GM21360 (cell line): ENCODE data around the gene PABPN1.

Experiments
- ATAC-seq: cut with Tn5 transposase; IDR thresholded peaks from one replicate; pipeline ENCODE4 v1.9.1; 2021; ENCODE audit warnings: mild to moderate bottlenecking, moderate library complexity; ENCODE audit not compliant: unreplicated experiment

The PABPN1 gene

DNA sequence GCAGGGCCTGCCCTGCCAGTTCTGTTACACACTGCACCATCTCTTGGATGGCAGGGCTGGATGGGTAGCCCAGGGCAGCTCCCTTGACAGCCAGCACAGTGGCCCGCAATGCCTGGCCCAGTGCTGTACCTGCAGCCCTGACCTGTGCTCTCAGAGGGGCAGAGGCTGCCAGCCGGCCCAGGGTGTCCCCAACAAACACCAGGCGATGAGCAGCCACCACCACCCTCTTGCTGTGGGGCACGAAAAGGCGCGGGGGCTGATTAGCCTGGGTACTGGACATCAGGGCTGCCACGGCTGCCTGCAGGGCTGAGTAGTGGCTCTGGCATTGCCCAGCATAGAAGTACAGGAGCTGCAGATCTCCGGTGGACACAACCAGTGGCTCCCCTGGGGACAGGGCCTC is 36.0 kb downstream of the PABPN1 start:
- ATAC-seq, result no peak

DNA sequence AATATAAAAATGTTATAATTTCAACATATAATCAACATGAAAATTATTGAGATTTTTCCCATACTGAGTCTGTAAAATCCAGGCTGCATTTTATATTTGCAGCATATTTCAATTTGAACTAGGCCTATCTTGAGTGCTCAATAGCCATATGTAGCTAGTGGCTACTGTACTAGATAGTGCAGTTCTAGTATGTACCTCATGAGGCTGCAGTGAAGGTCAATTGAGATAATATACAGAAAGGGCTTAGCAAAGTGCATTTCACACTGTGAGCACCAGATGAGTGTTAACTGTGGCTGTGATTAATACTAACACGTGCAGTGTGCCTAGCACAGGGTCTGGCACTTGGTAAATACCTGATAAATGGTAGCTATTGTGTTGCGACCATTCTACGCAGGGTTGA is 36.8 kb downstream of the PABPN1 start:
- ATAC-seq, result no peak

DNA sequence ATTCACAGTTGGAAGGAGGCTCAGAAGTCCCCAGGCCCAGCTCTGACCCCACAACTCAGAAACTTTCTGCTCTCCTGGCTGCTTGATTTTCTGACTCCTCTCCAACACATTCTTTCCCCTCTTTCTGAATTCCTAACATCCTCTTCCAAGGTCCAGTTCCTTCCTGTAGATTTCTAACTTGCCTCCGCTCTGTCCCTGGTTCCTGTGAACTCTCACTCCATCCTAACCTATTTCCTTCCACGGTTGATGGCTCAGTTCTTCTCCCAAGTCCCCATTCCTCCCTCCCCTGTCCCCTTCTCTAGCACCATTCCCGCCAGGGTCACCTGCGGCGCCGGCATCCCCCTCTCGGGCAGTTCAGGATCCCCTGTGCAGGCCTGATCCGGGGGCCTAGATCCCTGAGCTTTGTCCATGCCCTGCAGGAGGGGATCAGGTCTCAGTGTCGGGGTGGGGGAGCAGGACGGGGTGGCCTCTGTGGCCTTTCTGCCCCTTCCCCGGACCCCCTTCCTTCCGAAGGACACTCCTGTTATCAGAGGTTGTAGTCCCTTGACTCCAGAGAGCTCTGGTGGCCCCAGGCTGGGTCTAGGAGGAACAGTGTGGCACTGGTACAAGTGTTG is 37.4 kb downstream of the PABPN1 start:
- ATAC-seq, result no peak

DNA sequence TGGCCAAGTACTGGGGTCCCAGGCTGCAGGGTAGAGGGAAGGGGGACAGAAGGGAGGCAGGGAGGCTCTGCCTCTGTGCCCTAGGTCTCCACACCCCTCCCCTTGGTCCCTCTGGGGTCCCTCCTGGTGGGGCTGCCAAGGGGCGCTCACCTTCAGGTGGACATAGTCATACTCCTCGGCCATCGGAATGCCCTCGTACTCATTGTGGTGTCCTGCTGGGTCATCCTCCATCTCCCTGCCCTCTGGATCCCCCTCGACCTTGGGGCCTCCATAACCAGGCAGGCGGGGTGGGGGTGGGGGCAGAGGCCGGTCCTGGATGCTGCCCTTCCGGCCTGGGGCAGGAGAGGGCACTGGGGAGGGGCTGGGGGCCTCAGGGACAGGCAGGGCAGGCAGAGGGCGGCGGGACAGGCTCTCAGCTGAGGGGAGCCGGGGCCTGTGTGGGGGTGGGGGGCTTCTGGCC is 37.9 kb downstream of the PABPN1 start:
- no peak for ATAC-seq

DNA sequence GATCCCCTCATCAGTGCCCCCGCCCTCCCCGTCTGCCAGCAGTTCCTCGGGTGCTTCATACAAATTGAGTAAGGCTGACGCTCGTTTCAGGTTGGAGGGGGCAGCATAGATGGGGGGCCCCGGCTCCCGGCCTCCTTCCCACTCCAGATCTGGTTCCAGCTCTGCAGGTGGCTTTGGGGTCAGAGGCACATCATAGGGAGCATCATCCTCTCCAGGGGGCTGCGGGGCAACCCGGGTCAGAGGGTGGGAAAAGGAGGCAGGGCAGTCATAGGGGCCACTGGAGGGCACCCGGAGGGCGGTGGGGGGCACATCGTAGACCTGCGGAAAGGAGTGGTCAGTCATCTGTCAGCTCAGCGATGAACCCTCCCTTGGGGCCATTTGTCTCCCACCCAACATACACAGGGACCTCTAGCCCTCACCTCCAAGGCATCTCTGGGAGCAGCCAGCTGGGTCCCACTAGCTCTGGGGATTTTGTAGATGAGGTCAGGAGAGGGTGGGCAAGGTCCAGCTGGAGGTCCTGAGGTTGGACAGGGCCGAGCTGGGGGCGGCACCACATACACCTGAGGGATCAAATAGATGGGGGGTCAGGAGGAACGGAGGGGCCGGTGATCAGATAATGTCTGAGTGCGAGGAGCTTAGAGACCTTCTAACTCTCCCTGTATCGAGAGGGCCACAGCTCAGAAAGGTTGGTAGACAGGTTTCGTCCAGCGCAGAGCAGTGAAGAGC is 38.6 kb downstream of the PABPN1 start:
- ATAC-seq, result no peak

DNA sequence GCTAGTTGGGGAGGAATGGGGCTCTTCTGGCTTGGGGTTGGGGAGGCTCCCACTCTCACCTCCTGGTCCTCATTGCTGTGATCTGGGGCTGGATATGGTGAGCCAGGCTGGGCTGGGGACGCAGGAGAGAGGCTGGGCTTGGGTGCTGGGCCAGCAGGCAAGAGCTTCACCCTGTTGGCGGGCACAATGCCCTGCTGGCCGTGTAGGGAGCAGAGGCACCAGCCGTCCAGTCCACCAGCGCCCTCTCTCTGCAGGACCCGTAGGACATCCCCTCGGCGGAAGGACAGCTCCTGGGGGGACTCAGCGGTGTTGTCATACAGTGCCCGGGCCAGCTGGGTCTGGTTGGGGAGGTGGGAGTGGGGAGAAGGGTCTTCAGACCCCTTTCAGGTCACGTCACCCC is 39.2 kb downstream of the PABPN1 start:
- ATAC-seq, result no peak

DNA sequence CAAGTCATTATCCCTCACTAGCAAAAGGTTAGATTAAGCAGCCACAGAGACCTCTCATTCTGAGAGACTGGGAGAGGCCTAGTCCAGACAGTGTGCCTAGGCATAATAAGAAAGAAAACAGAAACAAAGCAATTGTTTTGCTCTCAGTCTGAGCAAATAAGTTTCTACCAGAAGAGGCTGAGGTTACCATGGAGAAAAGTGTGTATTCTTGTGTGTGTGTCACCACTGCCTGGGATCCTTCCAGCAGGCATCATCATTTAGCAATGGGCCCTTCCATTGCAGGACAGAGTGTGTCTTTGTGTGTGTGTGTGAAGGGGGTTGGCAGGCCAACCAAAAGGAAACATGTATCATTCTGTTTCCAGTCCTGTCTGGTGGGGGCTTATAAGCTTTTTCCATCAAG is 40.1 kb downstream of the PABPN1 start:
- ATAC-seq, result no peak

DNA sequence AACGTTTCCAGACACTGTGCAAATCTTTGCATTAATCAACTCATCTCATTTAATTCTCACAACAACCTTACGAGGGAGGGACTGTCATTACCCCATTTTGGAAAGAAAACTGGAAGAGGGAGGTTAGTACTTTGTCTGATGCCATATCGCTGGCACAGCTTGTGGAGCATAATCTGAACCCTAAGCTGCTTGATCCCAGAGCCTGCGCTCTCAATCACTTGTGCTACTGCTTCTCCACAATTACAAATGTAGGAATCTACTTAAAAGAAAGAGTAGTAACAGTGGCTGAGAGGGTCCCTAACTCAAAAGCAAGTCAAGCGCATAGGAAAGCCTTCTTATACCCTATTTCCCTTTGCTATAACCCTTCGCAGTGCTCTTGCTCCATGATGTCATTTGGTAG is 40.5 kb downstream of the PABPN1 start:
- ATAC-seq, result no peak

DNA sequence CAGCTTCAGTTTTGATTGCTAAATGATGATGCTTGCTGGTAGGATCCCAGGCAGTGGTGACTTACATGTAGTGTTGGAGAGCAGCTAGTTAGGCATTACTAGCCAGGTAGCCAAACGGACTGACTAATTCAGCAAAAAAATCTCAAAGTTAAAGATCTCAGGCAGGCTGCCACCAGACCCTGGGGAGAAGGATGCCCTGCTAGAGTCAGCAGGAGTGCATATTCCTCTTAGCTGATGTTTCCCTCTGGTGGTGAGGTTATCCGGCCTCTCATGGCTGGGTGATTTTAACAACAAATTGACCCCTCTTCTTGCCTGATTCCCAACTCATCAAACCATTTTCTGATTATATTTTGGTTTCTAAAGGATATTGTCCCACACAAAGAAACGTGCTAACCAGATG is 40.9 kb downstream of the PABPN1 start:
- ATAC-seq, result no peak

DNA sequence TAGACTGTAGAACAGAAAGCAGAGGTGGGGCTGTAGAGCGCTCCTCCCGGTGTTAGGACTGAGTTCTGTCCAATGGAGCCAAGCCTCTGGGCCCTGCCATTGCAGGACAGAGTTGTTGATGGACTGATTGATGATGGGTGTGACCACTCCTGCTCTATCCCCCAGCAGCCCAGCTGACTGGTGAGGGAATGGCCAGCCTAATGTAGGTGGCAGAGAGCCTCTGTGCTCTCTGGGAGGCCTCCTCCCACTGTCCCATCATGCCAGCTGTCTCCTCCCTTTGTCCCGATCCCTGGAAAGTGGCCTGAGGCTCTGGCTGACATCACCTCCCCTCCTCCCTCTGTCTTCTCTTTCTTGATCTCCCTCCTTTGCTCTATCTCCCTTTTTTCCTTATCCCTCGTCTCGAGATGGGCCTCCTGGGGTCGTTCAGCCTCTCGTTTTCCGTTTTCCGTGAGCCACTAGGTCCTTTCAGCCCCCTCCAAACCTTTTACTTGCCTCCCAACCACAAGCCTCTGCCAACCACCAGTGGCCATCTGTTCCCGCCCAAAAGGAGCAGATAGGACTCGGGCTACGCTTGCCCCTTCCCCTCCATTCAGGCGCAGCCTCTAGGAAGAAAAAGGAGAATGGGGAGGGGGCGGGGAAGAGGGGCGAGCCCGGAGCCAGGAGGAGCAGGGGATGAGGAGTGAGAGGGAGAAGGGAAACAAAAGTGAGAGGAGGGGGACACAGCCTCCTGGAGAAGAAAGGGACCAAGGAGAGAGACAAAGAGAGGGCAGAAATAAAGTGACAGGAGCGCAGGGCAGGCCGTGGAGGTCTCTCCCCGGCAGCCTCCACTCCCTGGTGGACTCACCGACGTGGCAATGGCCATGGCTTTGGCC is 43.1 kb downstream of the PABPN1 start:
- ATAC-seq, result no peak

DNA sequence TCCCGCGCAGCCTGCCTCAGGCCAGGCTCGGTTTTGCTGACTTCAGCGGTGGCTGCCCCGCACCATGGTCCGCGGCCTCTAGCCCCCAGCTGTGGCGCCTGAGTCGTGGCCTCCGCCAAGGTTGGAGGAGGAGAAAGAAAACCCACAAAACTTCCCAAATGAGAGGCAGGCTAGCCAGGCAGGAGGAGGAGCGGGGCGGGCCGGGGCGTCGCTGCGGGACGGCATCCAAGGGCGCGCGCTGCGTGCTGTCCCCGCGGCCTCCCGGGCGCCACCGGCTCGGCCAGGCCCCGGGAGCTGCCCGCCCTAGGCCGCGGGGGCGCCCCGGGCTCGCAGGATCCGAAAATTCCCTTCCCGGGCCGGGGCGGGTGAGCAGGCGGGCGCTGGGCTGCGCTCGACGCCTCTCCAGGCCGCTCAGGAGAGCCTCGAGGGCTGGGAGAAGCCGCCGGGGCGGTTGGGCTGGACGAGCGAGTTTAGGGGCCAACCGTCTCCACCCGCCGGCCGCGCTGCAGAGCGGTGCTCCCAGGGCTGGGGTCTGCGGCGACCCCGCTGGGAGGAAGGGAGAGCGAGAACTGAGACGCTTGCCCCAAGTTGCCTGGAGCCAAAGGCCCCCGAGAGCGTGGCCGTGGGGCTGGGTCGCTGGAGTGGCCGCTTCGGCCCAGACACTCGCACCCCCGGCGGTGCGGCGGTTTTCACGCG is 43.9 kb downstream of the PABPN1 start, which contains the start of gene EFS:
Gene EFS, minus strand, starts transcription at position 137 of the 696 bp plus-strand sequence. CDS start 147 bp downstream, outside the sequence.
- no peak for ATAC-seq

DNA sequence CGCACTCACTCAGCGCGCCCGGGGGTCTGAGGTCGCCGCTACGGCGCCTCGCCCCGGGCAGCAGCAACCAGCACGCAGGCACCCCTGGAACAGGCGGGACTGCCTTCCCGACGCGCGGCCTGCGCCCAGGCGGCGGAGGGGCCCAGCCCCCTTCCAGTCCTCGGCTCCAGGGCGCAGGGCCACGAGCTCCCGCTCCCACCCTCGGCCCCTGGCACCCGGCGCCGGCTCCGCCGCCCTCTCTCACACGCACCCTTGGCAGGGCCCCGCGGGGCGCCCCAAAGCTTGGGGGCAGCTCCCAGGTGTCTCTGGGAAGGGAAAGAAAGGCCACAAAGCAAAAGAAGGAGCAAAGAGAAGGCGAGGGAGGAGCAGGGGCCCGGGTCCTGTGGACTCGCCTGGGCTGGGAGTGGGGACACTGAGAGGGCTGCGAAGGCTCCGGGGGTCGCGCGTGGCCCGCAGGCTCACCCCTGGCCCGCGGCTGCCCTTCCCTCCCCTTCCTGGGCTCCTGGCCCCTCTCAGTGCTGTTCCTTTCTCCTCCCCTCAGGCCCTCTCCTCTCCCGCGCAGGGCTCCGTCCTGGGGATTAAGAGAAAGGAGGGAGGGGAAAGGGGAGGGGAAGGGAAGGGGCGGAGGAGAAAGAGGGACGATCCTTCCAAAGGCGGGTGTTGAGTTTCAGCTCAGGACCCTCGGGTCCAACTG is 44.6 kb downstream of the PABPN1 start:
- ATAC-seq, result no peak

DNA sequence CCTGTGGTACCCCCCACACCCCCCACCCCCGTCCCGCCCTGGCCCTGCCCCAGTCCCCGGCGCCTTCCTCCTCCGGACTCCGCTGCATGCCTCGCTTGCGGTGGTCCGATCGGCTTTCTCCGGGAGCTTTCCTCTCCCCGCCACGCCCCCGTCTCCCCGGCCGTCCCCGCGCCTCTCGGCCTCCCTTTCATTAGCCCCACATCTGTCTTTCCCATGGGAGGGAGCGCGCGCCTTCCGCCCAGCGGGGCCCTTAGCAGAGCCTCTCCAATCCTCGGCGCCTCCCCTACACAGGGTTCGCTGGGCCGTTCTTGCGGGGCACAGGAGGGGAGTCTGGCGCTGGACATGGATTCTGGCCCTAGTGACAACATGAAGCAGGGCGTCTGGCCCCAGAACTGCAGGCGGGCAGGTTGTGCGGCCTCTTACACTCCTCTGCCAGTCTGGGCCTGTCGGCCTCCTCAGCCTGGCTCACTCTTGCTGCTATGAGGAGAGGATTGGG is 45.2 kb downstream of the PABPN1 start:
- ATAC-seq, result no peak

DNA sequence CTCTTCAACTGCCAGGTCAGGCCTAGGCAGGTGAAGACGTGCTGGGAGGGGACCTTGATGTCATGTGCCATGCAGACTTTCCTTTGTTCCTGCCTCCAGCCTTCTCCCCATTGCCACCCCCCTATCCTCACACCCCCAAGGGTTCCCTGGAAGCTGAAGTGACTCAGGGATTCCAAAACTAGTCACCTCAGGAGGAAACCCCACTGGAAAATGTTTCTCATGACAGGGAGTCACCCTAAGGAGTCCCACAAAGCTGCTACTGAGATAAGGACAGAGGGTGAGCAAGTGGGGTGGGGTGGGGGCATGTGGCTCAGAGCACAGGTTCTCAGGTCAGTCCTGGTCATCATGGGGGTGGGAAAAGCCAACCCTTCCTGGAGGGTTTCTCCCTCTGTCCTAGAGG is 49.0 kb downstream of the PABPN1 start:
- no peak for ATAC-seq

DNA sequence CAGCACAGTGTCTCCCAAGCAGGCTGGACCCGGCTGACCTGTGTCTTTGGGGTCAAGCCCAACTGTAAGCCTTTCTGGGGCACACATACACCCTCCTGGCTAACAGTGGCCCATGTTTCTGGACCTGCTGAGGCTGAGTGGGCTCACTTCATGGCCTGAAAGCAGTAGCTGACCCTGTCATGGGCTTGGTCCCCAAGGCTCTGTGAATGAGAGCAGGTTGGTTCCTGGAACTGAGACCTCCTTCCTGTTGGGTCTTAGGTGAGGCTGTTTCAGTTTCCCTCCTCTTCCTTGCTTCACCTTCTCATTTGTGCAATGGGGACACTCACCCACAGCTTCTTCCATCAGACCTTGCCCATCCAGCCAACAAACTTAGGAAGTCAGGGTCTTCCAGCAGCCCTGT is 50.6 kb downstream of the PABPN1 start:
- ATAC-seq, result no peak

DNA sequence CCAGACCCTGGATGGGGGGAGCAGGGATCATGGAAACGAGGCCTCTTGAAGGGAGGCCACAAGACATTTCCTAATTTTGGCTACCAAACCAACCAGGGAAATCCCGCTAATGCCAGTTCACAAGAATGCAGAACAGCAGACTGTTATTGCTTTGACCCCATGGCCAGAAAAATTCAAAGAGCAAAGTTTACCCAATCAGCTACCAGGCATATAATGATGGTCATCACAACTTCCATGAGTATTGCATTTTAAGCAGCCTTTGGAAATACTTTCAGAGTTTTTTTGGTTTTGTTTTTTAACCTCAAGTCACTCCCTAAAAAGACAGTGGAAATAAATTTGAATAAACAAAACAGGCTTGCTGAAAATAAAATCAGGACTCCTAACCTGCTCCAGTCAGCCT is 51.3 kb downstream of the PABPN1 start, which contains the start of gene IL25:
Gene IL25, plus strand, starts transcription at position 301 of the 400 bp plus-strand sequence.
- ATAC-seq, result no peak

DNA sequence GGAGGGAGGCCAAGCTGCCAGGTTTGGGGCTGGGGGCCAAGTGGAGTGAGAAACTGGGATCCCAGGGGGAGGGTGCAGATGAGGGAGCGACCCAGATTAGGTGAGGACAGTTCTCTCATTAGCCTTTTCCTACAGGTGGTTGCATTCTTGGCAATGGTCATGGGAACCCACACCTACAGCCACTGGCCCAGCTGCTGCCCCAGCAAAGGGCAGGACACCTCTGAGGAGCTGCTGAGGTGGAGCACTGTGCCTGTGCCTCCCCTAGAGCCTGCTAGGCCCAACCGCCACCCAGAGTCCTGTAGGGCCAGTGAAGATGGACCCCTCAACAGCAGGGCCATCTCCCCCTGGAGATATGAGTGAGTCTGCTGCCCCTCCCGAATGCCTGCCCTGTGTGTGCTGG is 51.8 kb downstream of the PABPN1 start:
- ATAC-seq, result no peak
